Ovary (tissue), 3 donors: Measurements from ENCODE around the gene CYP2C18.

ENCODE experiments used
- CTCF ChIP-seq, 3 donors: fragments of 450-650 bp in 2 of 3; fragments of 200-600 bp in 1 of 3; IDR thresholded peaks; one replicate each; pipeline versions ENCODE4 v1.5.1 to v1.8.0; 2016 to 2022; ENCODE audit warnings: antibody characterized with exemption in 3 of 3, mild to moderate bottlenecking in 1 of 3
- EP300 ChIP-seq: sonication (generic); formaldehyde crosslinking; IDR thresholded peaks from one replicate; pipeline ENCODE4 v1.6.1; 2017; ENCODE audit warnings: antibody characterized with exemption
- POLR2A ChIP-seq: fragments of 450-650 bp; IDR thresholded peaks from one replicate; pipeline ENCODE4 v1.6.1; 2017; ENCODE audit warnings: antibody characterized with exemption, mild to moderate bottlenecking, moderate library complexity
- donor health status: DM: no; HTN: no; CAD: no.

DNA sequence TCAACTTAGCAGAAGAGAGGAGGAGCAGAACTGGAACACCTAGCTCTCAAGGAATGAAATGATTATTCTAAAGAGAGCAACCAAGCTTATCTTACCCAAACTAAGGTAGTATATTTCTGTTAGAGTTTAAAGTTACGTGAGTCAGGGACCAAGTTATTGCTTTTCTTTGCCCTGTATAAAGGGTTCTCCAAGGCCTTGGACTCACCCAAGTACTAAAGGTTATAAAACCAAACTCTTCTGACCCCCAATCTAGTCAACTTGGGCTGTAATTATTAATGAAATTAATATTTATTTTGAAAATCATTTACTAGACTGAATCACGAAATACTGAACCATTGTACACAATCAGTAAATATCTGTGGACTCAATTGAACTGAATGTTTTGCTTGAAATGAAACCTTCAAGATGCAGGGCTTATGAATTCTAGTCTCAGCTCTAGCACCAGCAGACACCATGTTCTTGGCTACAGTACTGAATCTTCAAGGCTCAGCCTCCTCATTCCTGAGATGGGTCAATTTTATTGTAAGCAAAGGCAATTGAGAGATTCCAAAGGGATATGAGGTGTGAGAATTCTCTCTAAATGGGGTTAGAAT, 77.2 kb downstream of the CYP2C18 start:
- TF ChIP-seq CTCF (IDR thresholded peaks at IDR 0.05) (no peak), POLR2A (no peak), EP300 (no peak)
